A673 (cell line): ENCODE measurements around the gene PPARA.

Source experiments
- CTCF ChIP-seq: fragments of 300-800, 200-600 bp; sonication (generic); conservative IDR thresholded peaks from 2 replicates; pipeline ENCODE4 v1.5.1; 2017; ENCODE audit warnings: low read depth, mild to moderate bottlenecking, antibody characterized with exemption, low read length, moderate library complexity, mixed read lengths
- EZH2 ChIP-seq: fragments of 200-600 bp; sonication (generic); IDR thresholded peaks from 2 replicates; pipeline ENCODE4 v1.6.1; 2017; ENCODE audit warnings: borderline replicate concordance, low read depth, mild to moderate bottlenecking, mixed read lengths, antibody characterized with exemption, low read length; ENCODE audit not compliant: poor library complexity, severe bottlenecking

- no peak for TF ChIP-seq CTCF
- no peak for TF ChIP-seq EZH2
These were observed 79.4 kb downstream of the PPARA start for GRCh38 chr22:46229701-46230100.
